GM23248 (cell line): ENCODE data around the gene ZNF302. TPM values are rescaled to one million over a fixed set of nuclear protein-coding genes. Genes with fewer than 3 reads are reported as not detected.
"Not testable (repeated sequence)": the region's sequence is repeated elsewhere in the genome, so short reads cannot be mapped to it uniquely, and the experiment has no call there.

Source experiments
- DNase-seq: peaks from one replicate; pipeline ENCODE4 v3.0.0-alpha.2; 2015
- H2AFZ ChIP-seq: fragments of 200-600 bp; sonication (generic); 2 replicates; pipeline ENCODE4 v1.6.1; 2016; ENCODE audit warnings: antibody characterized with exemption
- H3F3A ChIP-seq: fragments of 200-600 bp; sonication (generic); 2 replicates; pipeline ENCODE4 v1.6.1; 2016; ENCODE audit warnings: mild to moderate bottlenecking, antibody characterized with exemption, mixed run types; ENCODE audit not compliant: insufficient read depth
- H3K27ac ChIP-seq: fragments of 200-600 bp; sonication (generic); 2 replicates; pipeline ENCODE4 v1.5.1; 2016; ENCODE audit warnings: mild to moderate bottlenecking
- H3K27me3 ChIP-seq: fragments of 200-600 bp; sonication (generic); replicated peaks from 2 replicates; pipeline ENCODE4 v1.6.1; 2016; ENCODE audit warnings: mild to moderate bottlenecking; ENCODE audit not compliant: insufficient read depth
- H3K36me3 ChIP-seq: fragments of 200-600 bp; sonication (generic); 2 replicates; pipeline ENCODE4 v1.6.1; 2016; ENCODE audit warnings: low read depth, mild to moderate bottlenecking
- H3K4me1 ChIP-seq: fragments of 200-600 bp; sonication (generic); 2 replicates; pipeline ENCODE4 v1.6.1; 2016; ENCODE audit warnings: mild to moderate bottlenecking; ENCODE audit not compliant: insufficient read depth
- H3K4me2 ChIP-seq: fragments of 200-600 bp; sonication (generic); one replicate; pipeline ENCODE4 v1.6.1; 2016; ENCODE audit warnings: mild to moderate bottlenecking; ENCODE audit not compliant: unreplicated experiment
- H3K4me3 ChIP-seq: fragments of 200-600 bp; sonication (generic); 2 replicates; pipeline ENCODE4 v1.5.1; 2016; ENCODE audit warnings: mild to moderate bottlenecking
- H3K79me2 ChIP-seq: fragments of 200-600 bp; sonication (generic); 2 replicates; pipeline ENCODE4 v1.6.1; 2016; ENCODE audit warnings: mild to moderate bottlenecking; ENCODE audit not compliant: insufficient read depth
- H3K9ac ChIP-seq: fragments of 200-600 bp; sonication (generic); 2 replicates; pipeline ENCODE4 v1.6.1; 2016; ENCODE audit warnings: mild to moderate bottlenecking
- H3K9me2 ChIP-seq: fragments of 200-600 bp; sonication (generic); 2 replicates; pipeline ENCODE4 v1.6.1; 2016; ENCODE audit warnings: mixed run types, mild to moderate bottlenecking, moderate library complexity; ENCODE audit not compliant: insufficient read depth
- H3K9me3 ChIP-seq: fragments of 200-600 bp; sonication (generic); one replicate; pipeline ENCODE4 v1.6.1; 2017; ENCODE audit warnings: low read depth
- H4K20me1 ChIP-seq: fragments of 200-600 bp; sonication (generic); 2 replicates; pipeline ENCODE4 v1.6.0; 2016; ENCODE audit not compliant: insufficient read depth
- EZH2 ChIP-seq: fragments of 200-600 bp; sonication (generic); IDR thresholded peaks from 2 replicates; pipeline ENCODE4 v1.6.1; 2018; ENCODE audit warnings: antibody characterized with exemption, mild to moderate bottlenecking; ENCODE audit not compliant: insufficient read depth, poor library complexity, severe bottlenecking
- EZH2phosphoT487 ChIP-seq: fragments of 200-600 bp; sonication (generic); IDR thresholded peaks from 2 replicates; pipeline ENCODE4 v1.6.1; 2018; ENCODE audit warnings: antibody characterized with exemption, moderate library complexity, mild to moderate bottlenecking, low read depth; ENCODE audit not compliant: insufficient read depth
- WGBS, 2 experiments: methylation state at CpG; one replicate each; pipeline ENCODE4 v1.1.6; 2015 to 2017; ENCODE audit warnings: low lambda C conversion rate in 2 of 2, low coverage in 1 of 2; ENCODE audit errors: missing lambda C conversion rate in 2 of 2; 5-methylcytosine and 5-hydroxymethylcytosine counted together
- in situ Hi-C: fragments of 300-500 bp; cut with MboI; formaldehyde crosslinking; loops from 2 replicates; pipeline ENCODE4 v1.15.0; 2020
- polyA plus RNA-seq: library from polyadenylated mRNA; unstranded; fragments of >200 nt; fragmentation: Nextera tagmentation; extraction: Ambion mirVana; gene quantifications from 2 replicates; pipeline ENCODE4 v1.2.1, GENCODE V29; 2016
- total RNA-seq: library from RNA; depleted of rRNA; stranded (reverse); fragments of >200 nt; shearing (Covaris generic); gene quantifications from 2 replicates; pipeline ENCODE4 v1.2.3, GENCODE V29; 2014

ZNF302 gene
- total and polyA plus RNA-seq, 2 experiments from 2014 or later, result 18.4 to 23.9 TPM

DNA sequence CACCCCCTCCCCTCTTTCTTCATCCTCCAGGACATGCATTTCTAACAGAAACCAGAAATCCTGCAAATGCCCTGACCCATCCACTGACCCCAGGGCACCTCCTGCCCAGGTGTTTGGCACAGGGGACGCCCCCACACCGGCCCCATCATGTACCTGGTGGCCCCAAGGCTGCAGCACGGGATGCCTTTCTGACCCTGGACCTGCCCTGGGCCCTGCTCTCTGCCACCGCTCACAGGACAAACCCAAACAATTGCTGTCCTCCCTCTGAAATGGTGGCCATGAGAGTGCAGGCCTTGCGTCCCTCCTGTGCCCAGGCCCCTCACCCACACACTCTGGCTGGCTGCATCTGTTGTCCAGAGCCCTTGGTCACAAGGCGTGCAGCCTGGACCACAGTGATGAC, 12.6 kb upstream of the ZNF302 start:
- in situ Hi-C loops, result no loop called here
- DNase-seq, result no peak
- no peaks in the 10 kb centered on the region for H3K4me1 ChIP-seq
- 61 to 64% methylated on average over 6 of the region's 6 CpGs for WGBS, 2 experiments
- no peaks in the 10 kb centered on the region for H3K27me3 ChIP-seq
- no peak overlapping the region for H2AFZ ChIP-seq
- no peak overlapping the region for H3K4me2 ChIP-seq
- no peak overlapping the region for H3K27ac ChIP-seq
- no peaks in the 10 kb centered on the region for H3K9me3 ChIP-seq
- H3K4me3 ChIP-seq, result no peak overlapping the region
- TF ChIP-seq EZH2phosphoT487, result no peak
- no peak for TF ChIP-seq EZH2
- no peaks in the 10 kb centered on the region for H3K36me3 ChIP-seq
- no peaks in the 10 kb centered on the region for H4K20me1 ChIP-seq
- no peaks in the 10 kb centered on the region for H3F3A ChIP-seq
- H3K9me2 ChIP-seq, result no peaks in the 10 kb centered on the region
- H3K9ac ChIP-seq, result no peak overlapping the region
- no peaks in the 10 kb centered on the region for H3K79me2 ChIP-seq

DNA sequence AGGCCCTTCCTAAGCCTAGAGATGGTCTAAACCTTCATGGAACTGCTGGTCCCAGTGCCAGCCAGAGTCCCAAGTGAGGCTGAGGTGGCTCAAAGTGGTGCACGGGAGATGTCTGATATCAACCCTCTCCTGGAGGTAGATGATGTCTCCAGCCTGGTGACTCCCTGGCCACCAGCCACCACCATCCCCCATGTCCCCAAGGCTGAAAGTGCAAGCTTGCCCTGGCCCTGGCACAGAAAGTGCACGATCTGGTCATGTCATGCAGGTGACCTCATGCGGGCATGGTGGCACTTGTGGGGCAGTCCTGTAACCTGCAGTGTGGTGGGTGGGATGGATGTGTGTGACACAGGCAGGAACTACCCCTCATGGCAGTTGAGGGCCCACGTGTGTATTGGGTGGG, 12.2 kb upstream of the ZNF302 start:
- H3F3A ChIP-seq, DNase-seq, H3K79me2 ChIP-seq, H3K9ac ChIP-seq, H3K27ac ChIP-seq, in situ Hi-C loops, H3K27me3 ChIP-seq, H4K20me1 ChIP-seq, H3K9me2 ChIP-seq, H3K4me3 ChIP-seq, H3K36me3 ChIP-seq, H3K9me3 ChIP-seq, H3K4me1 ChIP-seq, H3K4me2 ChIP-seq, H2AFZ ChIP-seq: not testable (repeated sequence)
- WGBS, 2 experiments, result 68 to 69% methylated on average over 4 of the region's 4 CpGs

DNA sequence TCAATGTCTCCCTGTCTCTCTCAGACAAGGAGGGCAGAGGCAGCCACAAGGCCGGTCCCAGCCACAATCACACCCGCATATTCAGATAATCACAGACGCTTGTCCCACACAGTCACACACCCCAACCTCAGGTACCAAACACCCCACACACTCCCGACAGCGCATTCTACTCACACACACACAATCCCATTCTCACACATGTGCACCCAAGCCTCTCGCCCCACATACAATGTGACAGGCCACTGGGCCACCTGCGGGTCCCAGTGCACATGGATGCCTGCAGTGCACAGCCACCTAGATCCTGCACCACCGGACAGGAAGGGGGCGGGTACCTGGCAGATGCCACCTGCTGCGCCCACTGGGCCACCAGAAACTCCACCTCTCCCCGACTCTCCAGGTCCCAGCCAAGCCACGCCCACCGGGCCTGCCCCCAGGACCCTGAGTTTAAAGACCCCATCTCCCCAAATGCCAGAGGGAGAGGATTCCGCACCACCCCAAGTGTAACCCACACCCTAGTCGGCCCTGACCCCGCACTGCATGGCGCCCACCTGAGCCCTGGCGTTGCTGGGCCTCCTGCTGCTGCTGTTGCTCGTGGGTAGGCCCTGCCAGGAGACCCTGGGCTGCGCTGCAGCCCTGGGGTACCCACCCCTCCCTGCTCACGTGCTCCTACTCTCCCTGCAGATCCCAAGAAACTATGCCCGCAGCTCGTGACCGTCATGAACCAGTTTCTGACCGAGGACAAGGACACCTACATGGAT, 11.1 kb upstream of the ZNF302 start:
- Histone ChIP-seq H3K79me2 (no peaks in the 10 kb centered on the region), H3K27me3 (no peaks in the 10 kb centered on the region), H4K20me1 (no peaks in the 10 kb centered on the region), H3K9me2 (no peaks in the 10 kb centered on the region), H3K9ac (no peak overlapping the region), H3K4me2 (no peak overlapping the region), H3K4me1 (no peaks in the 10 kb centered on the region), H3K9me3 (no peaks in the 10 kb centered on the region), H3F3A (no peaks in the 10 kb centered on the region), H3K27ac (no peak overlapping the region), H3K36me3 (no peaks in the 10 kb centered on the region), H2AFZ (peak overlapping the region; percentile 69; the same call in 1 of the 2 replicates), H3K4me3 (no peak overlapping the region)
- in situ Hi-C loops, result no loop called here
- 81% methylated on average over 24 to 25 of the region's 25 CpGs for WGBS, 2 experiments
- TF ChIP-seq EZH2phosphoT487, result no peak
- no peak for DNase-seq

DNA sequence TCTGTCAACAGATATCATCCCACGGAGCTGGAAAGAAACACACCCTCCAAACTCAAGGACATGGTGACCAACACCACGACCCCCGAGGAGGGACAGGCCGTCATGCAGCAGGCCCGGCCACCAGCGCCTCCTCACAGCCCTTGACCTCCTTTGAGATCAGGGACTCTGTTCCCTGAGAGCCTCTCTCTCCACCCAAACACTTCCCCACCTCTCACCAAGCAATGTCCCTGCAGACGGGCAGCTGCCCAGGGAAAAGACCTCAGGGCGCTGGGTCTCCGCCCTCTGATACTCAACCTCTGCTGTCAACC, 10.6 kb upstream of the ZNF302 start:
- in situ Hi-C loops, result no loop called here
- H3K27ac ChIP-seq, result no peak overlapping the region
- no peaks in the 10 kb centered on the region for H3K79me2 ChIP-seq
- no peak for TF ChIP-seq EZH2
- no peak for TF ChIP-seq EZH2phosphoT487
- no peaks in the 10 kb centered on the region for H3K36me3 ChIP-seq
- no peaks in the 10 kb centered on the region for H3K9me2 ChIP-seq
- WGBS, 2 experiments, result 58 to 59% methylated on average over 9 of the region's 9 CpGs
- no peaks in the 10 kb centered on the region for H3K9me3 ChIP-seq
- H3K27me3 ChIP-seq, result no peaks in the 10 kb centered on the region
- no peaks in the 10 kb centered on the region for H3K4me1 ChIP-seq
- no peaks in the 10 kb centered on the region for H4K20me1 ChIP-seq
- H3K4me2 ChIP-seq, result no peak overlapping the region
- H3F3A ChIP-seq, result no peaks in the 10 kb centered on the region
- H3K9ac ChIP-seq, result no peak overlapping the region
- DNase-seq, result no peak
- H3K4me3 ChIP-seq, result no peak overlapping the region
- H2AFZ ChIP-seq, result peak overlapping the region; percentile 69
